Measurements from ENCODE around the gene IL1R1. TPM values are rescaled to one million over a fixed set of nuclear protein-coding genes. Genes with fewer than 3 reads are reported as not detected.
"Not testable (repeated sequence)": the region's sequence is repeated elsewhere in the genome, so short reads cannot be mapped to it uniquely, and the experiment has no call there.

Gene IL1R1
- total RNA-seq, 1 experiment from 2014 or later, result 12.7 TPM

GRCh38 chr2:102106133-102106556, 36.4 kb upstream of the IL1R1 start:
- Histone ChIP-seq H3K36me3 (no peaks in the 10 kb centered on the region), H3K9me3 (replicated peaks) (no peaks in the 10 kb centered on the region), H3K4me1 (replicated peaks) (peaks cover 15% of the 10 kb centered on the region), H3K4me3 (no peak overlapping the region), H3K27ac (no peak overlapping the region), H3K27me3 (replicated peaks) (no peaks in the 10 kb centered on the region)
- peak in 1 of 2 experiments; percentile 49 for DNase-seq (ENCODE audit: low read depth in 1 of 2, low spot score in 2 of 2)

- H3K9me3 ChIP-seq (replicated peaks); DNase-seq (ENCODE audit: low read depth in 1 of 2, low spot score in 2 of 2); H3K36me3 ChIP-seq; H3K27ac ChIP-seq; H3K4me3 ChIP-seq; H3K27me3 ChIP-seq (replicated peaks): not testable (repeated sequence)
- H3K4me1 ChIP-seq (replicated peaks), result peaks cover 15% of the 10 kb centered on the region
Measured at GRCh38 chr2:102106813-102107740, 35.5 kb upstream of the IL1R1 start.

- Histone ChIP-seq H3K4me1 (replicated peaks) (peaks cover 15% of the 10 kb centered on the region), H3K27me3 (replicated peaks) (no peaks in the 10 kb centered on the region), H3K36me3 (no peaks in the 10 kb centered on the region), H3K9me3 (replicated peaks) (no peaks in the 10 kb centered on the region), H3K27ac (no peak overlapping the region), H3K4me3 (no peak overlapping the region)
- no peak for DNase-seq (ENCODE audit: low read depth in 1 of 2, low spot score in 2 of 2)
Measured at GRCh38 chr2:102107741-102108070, 34.8 kb upstream of the IL1R1 start.

GRCh38 chr2:102109016-102109415, 33.5 kb upstream of the IL1R1 start:
- DNase-seq (ENCODE audit: low read depth in 1 of 2, low spot score in 2 of 2), result no peak

GRCh38 chr2:102110171-102110570, 32.4 kb upstream of the IL1R1 start:
- Histone ChIP-seq H3K27ac (no peak overlapping the region), H3K36me3 (no peaks in the 10 kb centered on the region), H3K4me1 (replicated peaks) (peaks cover 28% of the 10 kb centered on the region), H3K9me3 (replicated peaks) (no peaks in the 10 kb centered on the region), H3K4me3 (no peak overlapping the region), H3K27me3 (replicated peaks) (no peaks in the 10 kb centered on the region)
- no peak for DNase-seq (ENCODE audit: low read depth in 1 of 2, low spot score in 2 of 2)

More at GRCh38 chr2:102109016-102109415, 33.5 kb upstream of the IL1R1 start:
- Histone ChIP-seq H3K4me3 (no peak overlapping the region), H3K4me1 (replicated peaks) (peaks cover 26% of the 10 kb centered on the region), H3K27ac (no peak overlapping the region), H3K9me3 (replicated peaks) (no peaks in the 10 kb centered on the region), H3K36me3 (no peaks in the 10 kb centered on the region), H3K27me3 (replicated peaks) (no peaks in the 10 kb centered on the region)

GRCh38 chr2:102110596-102111334, 31.8 kb upstream of the IL1R1 start:
- Histone ChIP-seq H3K4me1 (replicated peaks) (peaks cover 33% of the 10 kb centered on the region), H3K27me3 (replicated peaks) (no peaks in the 10 kb centered on the region), H3K27ac (no peak overlapping the region), H3K4me3 (no peak overlapping the region), H3K9me3 (replicated peaks) (no peaks in the 10 kb centered on the region), H3K36me3 (no peaks in the 10 kb centered on the region)
- DNase-seq (ENCODE audit: low read depth in 1 of 2, low spot score in 2 of 2), result no peak

GRCh38 chr2:102111823-102112222, 30.7 kb upstream of the IL1R1 start:
- Histone ChIP-seq H3K9me3 (replicated peaks) (no peaks in the 10 kb centered on the region), H3K4me1 (replicated peaks) (peaks cover 38% of the 10 kb centered on the region), H3K36me3 (no peaks in the 10 kb centered on the region), H3K4me3 (no peak overlapping the region), H3K27me3 (replicated peaks) (no peaks in the 10 kb centered on the region), H3K27ac (no peak overlapping the region)
- no peak for DNase-seq (ENCODE audit: low read depth in 1 of 2, low spot score in 2 of 2)

GRCh38 chr2:102112271-102112670, 30.3 kb upstream of the IL1R1 start:
- Histone ChIP-seq H3K36me3 (no peaks in the 10 kb centered on the region), H3K27me3 (replicated peaks) (no peaks in the 10 kb centered on the region), H3K4me3 (no peak overlapping the region), H3K9me3 (replicated peaks) (no peaks in the 10 kb centered on the region), H3K27ac (no peak overlapping the region), H3K4me1 (replicated peaks) (peaks cover 43% of the 10 kb centered on the region)
- DNase-seq (ENCODE audit: low read depth in 1 of 2, low spot score in 2 of 2), result no peak

GRCh38 chr2:102112692-102113665, 29.6 kb upstream of the IL1R1 start:
- DNase-seq (ENCODE audit: low read depth in 1 of 2, low spot score in 2 of 2), result peak; percentile 62 to 63
- no peaks in the 10 kb centered on the region for H3K27me3 ChIP-seq (replicated peaks)
- no peaks in the 10 kb centered on the region for H3K9me3 ChIP-seq (replicated peaks)
- no peak overlapping the region for H3K4me3 ChIP-seq
- peak overlapping the region; percentile 96 for H3K27ac ChIP-seq
- peaks cover 46% of the 10 kb centered on the region for H3K4me1 ChIP-seq (replicated peaks)
- H3K36me3 ChIP-seq, result no peaks in the 10 kb centered on the region

- Histone ChIP-seq H3K36me3 (no peaks in the 10 kb centered on the region), H3K4me3 (no peak overlapping the region), H3K9me3 (replicated peaks) (no peaks in the 10 kb centered on the region), H3K4me1 (replicated peaks) (peaks cover 59% of the 10 kb centered on the region), H3K27me3 (replicated peaks) (no peaks in the 10 kb centered on the region), H3K27ac (peak overlapping the region; percentile 96)
- DNase-seq (ENCODE audit: low read depth in 1 of 2, low spot score in 2 of 2), result peak; percentile 72 to 98
Measured at GRCh38 chr2:102114290-102114721, 28.2 kb upstream of the IL1R1 start.

- peak overlapping the region; percentile 96 for H3K27ac ChIP-seq
- peaks cover 64% of the 10 kb centered on the region for H3K4me1 ChIP-seq (replicated peaks)
Measured at GRCh38 chr2:102114851-102115497, 27.6 kb upstream of the IL1R1 start.

GRCh38 chr2:102116630-102117471, 25.7 kb upstream of the IL1R1 start:
- peaks cover 71% of the 10 kb centered on the region for H3K4me1 ChIP-seq (replicated peaks)
- no peak overlapping the region for H3K4me3 ChIP-seq
- H3K36me3 ChIP-seq, result no peaks in the 10 kb centered on the region
- peak overlapping the region; percentile 96 for H3K27ac ChIP-seq
- no peaks in the 10 kb centered on the region for H3K27me3 ChIP-seq (replicated peaks)
- DNase-seq (ENCODE audit: low read depth in 1 of 2, low spot score in 2 of 2), result peak in 1 of 2 experiments; percentile 65
- H3K9me3 ChIP-seq (replicated peaks), result no peaks in the 10 kb centered on the region

More at GRCh38 chr2:102114851-102115497, 27.6 kb upstream of the IL1R1 start:
- no peaks in the 10 kb centered on the region for H3K36me3 ChIP-seq
- H3K9me3 ChIP-seq (replicated peaks), result no peaks in the 10 kb centered on the region
- no peak overlapping the region for H3K4me3 ChIP-seq
- DNase-seq (ENCODE audit: low read depth in 1 of 2, low spot score in 2 of 2), result peak; percentile 74 to 94
- no peaks in the 10 kb centered on the region for H3K27me3 ChIP-seq (replicated peaks)

All from SJSA1 (cell line).